Esophagus (tissue), 2 donors: ENCODE measurements around the gene EIF2A. TPM values are rescaled to one million over a fixed set of nuclear protein-coding genes. Genes with fewer than 3 reads are reported as not detected.

Experiments
- H3K27ac ChIP-seq, 2 donors: one replicate each; pipeline ENCODE4 v1.5.1; 2013; ENCODE audit warnings: low read depth in 2 of 2, mild to moderate bottlenecking in 2 of 2, inconsistent platforms in 1 of 2, low read length in 1 of 2, moderate library complexity in 1 of 2
- H3K27me3 ChIP-seq, 2 donors: one replicate each; pipeline ENCODE4 v1.6.1; 2013; ENCODE audit warnings: low read length in 2 of 2, control low read depth in 1 of 2, mild to moderate bottlenecking in 1 of 2; ENCODE audit not compliant: insufficient read depth in 2 of 2, control insufficient read depth in 1 of 2
- H3K36me3 ChIP-seq, 2 donors: one replicate each; pipeline ENCODE4 v1.6.1; 2013; ENCODE audit warnings: low read length in 1 of 2; ENCODE audit not compliant: control insufficient read depth in 2 of 2, insufficient read depth in 2 of 2
- H3K4me1 ChIP-seq, 2 donors: one replicate each; pipeline ENCODE4 v1.6.1; 2013; ENCODE audit warnings: low read length in 1 of 2; ENCODE audit not compliant: control insufficient read depth in 2 of 2, insufficient read depth in 2 of 2
- H3K4me3 ChIP-seq, 2 donors: one replicate each; pipeline ENCODE4 v1.5.1; 2013; ENCODE audit warnings: low read length in 2 of 2, mild to moderate bottlenecking in 2 of 2, low read depth in 1 of 2, moderate library complexity in 1 of 2
- H3K9me3 ChIP-seq, 2 donors: one replicate each; pipeline ENCODE4 v1.6.1; 2013; ENCODE audit warnings: mild to moderate bottlenecking in 2 of 2, low read depth in 1 of 2, low read length in 1 of 2, moderate library complexity in 1 of 2; ENCODE audit not compliant: control insufficient read depth in 2 of 2, insufficient read depth in 1 of 2
- WGBS, 2 donors: extraction: QIAGEN DNeasy Blood & Tissue Kit; methylation state at CpG; one replicate each; pipeline ENCODE4 v1.1.7; 2013; 5-methylcytosine and 5-hydroxymethylcytosine counted together
- polyA plus RNA-seq, 2 donors: library from polyadenylated mRNA; stranded (reverse); fragments of 200-250 nt; gene quantifications; one replicate each; pipeline ENCODE4 v1.2.3, GENCODE V29; 2013
- donor health status: healthy with polysubstance abuse.
- donor health status: Bipolar disorder and iron deficiency.

EIF2A gene
- polyA plus RNA-seq, 2 donors, result 50.4 to 63.7 TPM

GRCh38 chr3:150623945-150624344 lies 77.4 kb downstream of the EIF2A start:
- Histone ChIP-seq H3K9me3 (no peaks in the 10 kb centered on the region), H3K4me3 (no peak overlapping the region), H3K27ac (no peak overlapping the region), H3K4me1 (no peaks in the 10 kb centered on the region), H3K27me3 (no peaks in the 10 kb centered on the region), H3K36me3 (peaks cover 1 to 2% of the 10 kb centered on the region in 2 donors)
- WGBS, 2 donors, result 96 to 97% methylated on average over 1 of the region's 1 CpG

GRCh38 chr3:150626148-150626930 lies 79.8 kb downstream of the EIF2A start:
- whole genome bisulfite sequencing, 2 donors, result 96% methylated on average over 2 of the region's 2 CpGs
- Histone ChIP-seq H3K9me3 (no peaks in the 10 kb centered on the region), H3K36me3 (peaks cover 1 to 4% of the 10 kb centered on the region in 2 donors), H3K27ac (no peak overlapping the region), H3K4me1 (no peaks in the 10 kb centered on the region), H3K27me3 (no peaks in the 10 kb centered on the region), H3K4me3 (no peak overlapping the region)

- 72 to 82% methylated on average over 2 of the region's 2 CpGs for WGBS, 2 donors
- Histone ChIP-seq H3K4me3 (no peak overlapping the region), H3K36me3 (peaks cover 1 to 4% of the 10 kb centered on the region in 2 donors)
These were observed 81.0 kb downstream of the EIF2A start for GRCh38 chr3:150627557-150627956.

GRCh38 chr3:150631515-150632221 lies 85.1 kb downstream of the EIF2A start:
- no peaks in the 10 kb centered on the region for H3K4me1 ChIP-seq

More at GRCh38 chr3:150627557-150627956, 81.0 kb downstream of the EIF2A start:
- H3K27me3 ChIP-seq, result no peaks in the 10 kb centered on the region
- no peaks in the 10 kb centered on the region for H3K9me3 ChIP-seq
- H3K27ac ChIP-seq, result no peak overlapping the region
- H3K4me1 ChIP-seq, result no peaks in the 10 kb centered on the region

GRCh38 chr3:150635076-150635475 lies 88.5 kb downstream of the EIF2A start:
- H3K36me3 ChIP-seq, result peaks cover 0 to 2% of the 10 kb centered on the region in 2 donors
- H3K4me1 ChIP-seq, result no peaks in the 10 kb centered on the region
- WGBS, 2 donors, result 60 to 63% methylated on average over 6 of the region's 6 CpGs
- H3K27me3 ChIP-seq, result no peaks in the 10 kb centered on the region
- no peak overlapping the region for H3K4me3 ChIP-seq
- H3K9me3 ChIP-seq, result no peaks in the 10 kb centered on the region
- H3K27ac ChIP-seq, result peak overlapping the region in 1 of 2 donors; percentile 61

More at GRCh38 chr3:150631515-150632221, 85.1 kb downstream of the EIF2A start:
- no peaks in the 10 kb centered on the region for H3K27me3 ChIP-seq
- no peaks in the 10 kb centered on the region for H3K9me3 ChIP-seq
- no peak overlapping the region for H3K4me3 ChIP-seq
- H3K36me3 ChIP-seq, result peaks cover 1 to 4% of the 10 kb centered on the region in 2 donors
- WGBS, 2 donors, result 92 to 94% methylated on average over 7 of the region's 7 CpGs
- H3K27ac ChIP-seq, result no peak overlapping the region

GRCh38 chr3:150635526-150635925 lies 88.9 kb downstream of the EIF2A start:
- no peaks in the 10 kb centered on the region for H3K27me3 ChIP-seq
- H3K4me3 ChIP-seq, result no peak overlapping the region
- 70 to 80% methylated on average over 1 of the region's 1 CpG for WGBS, 2 donors
- H3K27ac ChIP-seq, result no peak overlapping the region
- H3K9me3 ChIP-seq, result no peaks in the 10 kb centered on the region
- peaks cover 0 to under 1% of the 10 kb centered on the region in 2 donors for H3K36me3 ChIP-seq
- H3K4me1 ChIP-seq, result no peaks in the 10 kb centered on the region

Other genes with a start within 250 kb of the EIF2A start
- 10 to 100 TPM; 10.3 to 27.5 TPM for gene TSC22D2, start 138.5 kb upstream of the EIF2A start, polyA plus RNA-seq
- 10 to 100 TPM; 36.1 to 99.0 TPM for gene SERP1, start 291 bp upstream of the EIF2A start, polyA plus RNA-seq
- 10 to 100 TPM; 14.6 to 62.5 TPM for gene SELENOT, start 56.5 kb downstream of the EIF2A start, polyA plus RNA-seq
- gene ERICH6, start 157.1 kb downstream of the EIF2A start, polyA plus RNA-seq, result not detected
- 10 to 100 TPM; 16.3 to 32.4 TPM for gene SIAH2, start 216.4 kb downstream of the EIF2A start, polyA plus RNA-seq